HT-29 (cell line): Measurements from ENCODE around the gene SMCO3. TPM values are rescaled to one million over a fixed set of nuclear protein-coding genes. Genes with fewer than 3 reads are reported as not detected.

Experiments used
- total RNA-seq: library from RNA; depleted of rRNA; stranded (reverse); fragments of >200 nt; shearing (Covaris generic); gene quantifications from 2 replicates; pipeline ENCODE4 v1.2.3, GENCODE V29; 2014; rRNA removed

The SMCO3 gene
- total RNA-seq, 1 experiment from 2014 or later = not detected

Other genes starting within 250 kb of the SMCO3 start
- gene PLBD1, start 246.3 kb downstream of the SMCO3 start, total RNA-seq = 6.1 and 6.9 TPM in 2 replicates
- not detected in 2 replicates for gene GUCY2C, start 117.6 kb downstream of the SMCO3 start, total RNA-seq
- 18.0 and 28.8 TPM in 2 replicates for gene WBP11, start 10.7 kb downstream of the SMCO3 start, total RNA-seq
- gene C12orf60, start 10.5 kb downstream of the SMCO3 start, total RNA-seq = 0.89 and 0.99 TPM in 2 replicates
- not detected in 2 replicates for gene ART4, start 29.3 kb upstream of the SMCO3 start, total RNA-seq
- 0.21 and 0.64 TPM in 2 replicates for gene MGP, start 71.7 kb upstream of the SMCO3 start, total RNA-seq
- gene ERP27, start 124.4 kb upstream of the SMCO3 start, total RNA-seq = 0.28 and 0.37 TPM in 2 replicates
- gene ARHGDIB, start 147.4 kb upstream of the SMCO3 start, total RNA-seq = 42.2 and 46.1 TPM in 2 replicates
- gene PDE6H, start 158.9 kb upstream of the SMCO3 start, total RNA-seq = not detected in 2 replicates